ENCODE measurements around the gene TOMM34. TPM values are rescaled to one million over a fixed set of nuclear protein-coding genes. Genes with fewer than 3 reads are reported as not detected.

The TOMM34 gene, protein sequence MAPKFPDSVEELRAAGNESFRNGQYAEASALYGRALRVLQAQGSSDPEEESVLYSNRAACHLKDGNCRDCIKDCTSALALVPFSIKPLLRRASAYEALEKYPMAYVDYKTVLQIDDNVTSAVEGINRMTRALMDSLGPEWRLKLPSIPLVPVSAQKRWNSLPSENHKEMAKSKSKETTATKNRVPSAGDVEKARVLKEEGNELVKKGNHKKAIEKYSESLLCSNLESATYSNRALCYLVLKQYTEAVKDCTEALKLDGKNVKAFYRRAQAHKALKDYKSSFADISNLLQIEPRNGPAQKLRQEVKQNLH
- total RNA-seq = 10 to 100 TPM; 60.5 to 62.4 TPM

DNA sequence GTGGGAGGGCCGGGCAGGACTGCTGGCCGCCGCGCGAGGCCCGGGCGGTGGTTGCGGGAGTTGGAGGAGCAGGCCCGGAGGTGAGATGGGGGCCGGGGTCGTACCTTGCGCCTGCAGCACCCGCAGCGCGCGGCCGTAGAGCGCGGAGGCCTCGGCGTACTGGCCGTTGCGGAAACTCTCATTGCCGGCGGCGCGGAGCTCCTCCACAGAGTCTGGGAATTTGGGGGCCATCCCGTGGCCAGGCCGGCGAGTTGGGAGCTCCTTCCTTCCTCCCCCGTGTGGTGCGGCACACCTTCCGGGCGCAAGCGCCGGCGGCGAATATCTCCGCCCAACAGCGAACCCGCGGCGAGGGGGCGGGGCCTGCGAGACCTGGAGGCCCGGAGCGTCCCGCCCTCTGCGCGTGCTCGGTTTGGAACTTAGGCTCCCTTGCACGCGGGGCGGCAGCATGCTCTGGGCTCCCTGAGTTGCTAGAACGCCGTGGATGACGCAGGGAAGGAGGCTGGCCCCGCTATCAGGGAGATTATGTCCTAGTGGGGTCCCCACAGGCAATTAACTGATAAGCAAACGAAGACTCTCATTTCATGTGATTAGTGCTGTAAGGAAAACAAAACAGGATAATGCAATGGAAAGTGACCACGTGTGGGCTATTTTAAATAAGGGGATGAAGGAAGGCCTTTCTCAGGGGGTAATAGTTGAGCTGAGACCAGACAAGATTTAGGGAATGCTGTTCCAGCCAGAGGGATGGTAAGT, at the start of gene TOMM34:
Gene TOMM34 (minus strand): TSS at position 295 of the 750 bp plus-strand sequence. CDS start 64 bp downstream, at position 231.
- peak; percentile 98 for DNase-seq
- Mint-ChIP-seq H3K4me1 (ENCODE audit: low read depth) (peaks cover 72% of the 10 kb centered on the region), H3K4me3 (peak within 1 kb of the TSS; percentile 84), H3K36me3 (ENCODE audit: low read depth) (peaks cover 39% of the 10 kb centered on the region), H3K9me3 (peaks cover 2% of the 10 kb centered on the region), H3K27me3 (no peaks in the 10 kb centered on the region), H3K27ac (peak within 1 kb of the TSS; percentile 99)
- ChIA-PET POLR2A (interaction anchor here (0.9 to 3.7 kb wide), 20 partner anchors 8 to 90 kb away, joined by 3 to 35 read pairs (median 5); partner anchors contain the start of genes PABPC1L and YWHAB), CTCF (interaction anchor here (0.6 to 3.1 kb wide), 7 partner anchors 8 to 152 kb away, joined by 3 to 9 read pairs (median 3); no protein-coding TSS in a partner anchor)
- intact Hi-C loops (cut with micrococcal nuclease) = loop anchor here (5.0 kb wide), 1 partner anchor 73 kb away; the partner anchor contains the start of gene YWHAB
- TF ChIP-seq, protein P1, sequence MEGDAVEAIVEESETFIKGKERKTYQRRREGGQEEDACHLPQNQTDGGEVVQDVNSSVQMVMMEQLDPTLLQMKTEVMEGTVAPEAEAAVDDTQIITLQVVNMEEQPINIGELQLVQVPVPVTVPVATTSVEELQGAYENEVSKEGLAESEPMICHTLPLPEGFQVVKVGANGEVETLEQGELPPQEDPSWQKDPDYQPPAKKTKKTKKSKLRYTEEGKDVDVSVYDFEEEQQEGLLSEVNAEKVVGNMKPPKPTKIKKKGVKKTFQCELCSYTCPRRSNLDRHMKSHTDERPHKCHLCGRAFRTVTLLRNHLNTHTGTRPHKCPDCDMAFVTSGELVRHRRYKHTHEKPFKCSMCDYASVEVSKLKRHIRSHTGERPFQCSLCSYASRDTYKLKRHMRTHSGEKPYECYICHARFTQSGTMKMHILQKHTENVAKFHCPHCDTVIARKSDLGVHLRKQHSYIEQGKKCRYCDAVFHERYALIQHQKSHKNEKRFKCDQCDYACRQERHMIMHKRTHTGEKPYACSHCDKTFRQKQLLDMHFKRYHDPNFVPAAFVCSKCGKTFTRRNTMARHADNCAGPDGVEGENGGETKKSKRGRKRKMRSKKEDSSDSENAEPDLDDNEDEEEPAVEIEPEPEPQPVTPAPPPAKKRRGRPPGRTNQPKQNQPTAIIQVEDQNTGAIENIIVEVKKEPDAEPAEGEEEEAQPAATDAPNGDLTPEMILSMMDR (IDR thresholded peaks at IDR 0.05) = no peak
- ATAC-seq = peak; percentile 91

DNA sequence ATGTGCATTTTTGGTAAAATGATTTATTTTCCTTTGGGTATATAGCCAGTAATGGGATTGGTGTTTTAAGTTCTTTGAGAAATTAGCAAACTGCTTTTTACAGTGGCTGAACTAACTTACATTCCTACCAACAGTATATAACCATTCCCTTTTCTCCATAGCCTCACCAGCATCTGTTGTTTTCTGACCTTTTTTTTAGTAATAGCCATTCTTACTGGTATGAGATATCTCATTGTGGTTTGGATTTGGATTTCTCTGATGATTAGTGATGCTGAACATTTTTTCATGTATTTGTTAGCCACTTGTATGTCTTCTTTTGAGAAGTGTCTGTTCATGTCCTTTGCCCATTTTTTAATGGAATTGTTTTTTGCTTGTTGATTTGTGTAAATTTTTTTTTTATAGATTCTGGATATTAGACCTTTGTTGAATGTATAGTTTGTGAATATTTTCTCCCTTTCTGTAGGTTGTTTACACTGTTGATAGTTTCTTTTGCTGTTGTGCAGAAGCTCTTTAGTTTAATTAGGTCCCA, 48.4 kb upstream of the TOMM34 start:
- ATAC-seq (no peak), DNase-seq (no peak)
- peak overlapping the region; percentile 59 for H3K27ac Mint-ChIP-seq
- no peaks in the 10 kb centered on the region for H3K9me3 Mint-ChIP-seq
- TF ChIP-seq, protein P1 (IDR thresholded peaks at IDR 0.05) = no peak
- H3K27me3 Mint-ChIP-seq = no peaks in the 10 kb centered on the region
- H3K4me3 Mint-ChIP-seq = no peak overlapping the region
- POLR2A ChIA-PET = interaction anchor here (1.2 to 1.8 kb wide), 2 partner anchors 12 to 18 kb away, joined by 3 to 5 read pairs; no protein-coding TSS in a partner anchor
- CTCF ChIA-PET = no interaction called here
- H3K4me1 Mint-ChIP-seq (ENCODE audit: low read depth) = peaks cover 48% of the 10 kb centered on the region
- peaks cover 55% of the 10 kb centered on the region for H3K36me3 Mint-ChIP-seq (ENCODE audit: low read depth)
- intact Hi-C loops (cut with micrococcal nuclease) = no loop called here

DNA sequence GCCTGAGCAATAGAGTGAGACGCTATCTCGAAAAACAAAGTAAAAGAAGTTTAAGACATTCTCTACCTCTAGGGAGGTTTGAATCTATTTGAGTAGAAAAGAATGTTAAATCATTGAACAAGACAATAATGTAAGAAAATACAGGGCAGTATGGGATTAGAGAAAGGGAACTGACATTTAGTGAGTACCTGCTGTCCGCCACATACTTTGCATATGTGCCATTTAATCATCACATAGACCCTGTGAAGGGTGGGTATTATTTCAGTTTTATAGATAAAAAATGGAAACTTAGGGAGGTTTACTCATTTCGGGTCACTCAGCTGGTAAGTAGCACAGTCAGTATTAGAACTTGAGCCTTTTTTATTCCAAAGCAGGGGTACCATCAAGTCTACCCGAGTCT, 37.5 kb upstream of the TOMM34 start:
- TF ChIP-seq, protein P1 (IDR thresholded peaks at IDR 0.05) = no peak
- ATAC-seq = peak; percentile 40
- Mint-ChIP-seq H3K9me3 (no peaks in the 10 kb centered on the region), H3K27me3 (no peaks in the 10 kb centered on the region), H3K36me3 (ENCODE audit: low read depth) (peaks cover 74% of the 10 kb centered on the region), H3K27ac (peak overlapping the region; percentile 90), H3K4me3 (no peak overlapping the region), H3K4me1 (ENCODE audit: low read depth) (peaks cover 67% of the 10 kb centered on the region)
- CTCF ChIA-PET = interaction anchor here (1.1 to 5.5 kb wide), 4 partner anchors 14 to 296 kb away, joined by 3 to 29 read pairs (median 7); no protein-coding TSS in a partner anchor
- intact Hi-C loops (cut with micrococcal nuclease) = no loop called here
- POLR2A ChIA-PET = interaction anchor here (1.1 kb wide), 1 partner anchor 16 kb away, joined by 3 read pairs; no protein-coding TSS in a partner anchor
- no peak for DNase-seq

- Mint-ChIP-seq H3K27me3 (no peaks in the 10 kb centered on the region), H3K36me3 (ENCODE audit: low read depth) (peaks cover 71% of the 10 kb centered on the region), H3K4me3 (no peak overlapping the region), H3K4me1 (ENCODE audit: low read depth) (peaks cover 70% of the 10 kb centered on the region), H3K27ac (peak overlapping the region; percentile 90), H3K9me3 (no peaks in the 10 kb centered on the region)
- intact Hi-C loops (cut with micrococcal nuclease) = no loop called here
- TF ChIP-seq, protein P1 (IDR thresholded peaks at IDR 0.05) = no peak
- ATAC-seq (no peak), DNase-seq (peak; percentile 31)
- ChIA-PET POLR2A (interaction anchor here (0.9 to 2.2 kb wide), 5 partner anchors 10 to 37 kb away, joined by 4 to 6 read pairs (median 5); partner anchors contain the start of gene TOMM34), CTCF (interaction anchor here (1.1 to 5.5 kb wide), 5 partner anchors 14 to 297 kb away, joined by 3 to 29 read pairs (median 6); no protein-coding TSS in a partner anchor)
Measured at GRCh38 chr20:44997171-44997570, 37.0 kb upstream of the TOMM34 start.
